ENCODE results near the gene SEMA3D. TPM values are rescaled to one million over a fixed set of nuclear protein-coding genes. Genes with fewer than 3 reads are reported as not detected.

SEMA3D gene
- total and polyA plus RNA-seq, 2 of the 13 experiments (the other 11 are each of a cell fraction or from before 2014, with no cell fraction given), result 0.07 TPM; not detected in 1

- TF ChIP-seq ZBTB49 (CRISPR knock-in tag; IDR thresholded peaks at IDR 0.05; ENCODE audit: borderline replicate concordance), result no peak
Observed at GRCh38 chr7:85191383-85191782, 4.5 kb upstream of the SEMA3D start (continued).

GRCh38 chr7:85186083-85186520 is 754 bp downstream of the SEMA3D start:
- no peak for FAIRE-seq

More at GRCh38 chr7:85186083-85186520, 754 bp downstream of the SEMA3D start:
- Histone ChIP-seq H3K4me2 (ENCODE audit: low read depth, low read length) (peak overlapping the region; percentile 70), H3K27me3 (ENCODE audit: control insufficient read depth in 1 of 2, insufficient read depth in 2 of 2, low read length in 2 of 2) (peaks cover 1 to 30% of the 10 kb centered on the region in 2 experiments; a peak in 4 of 5 replicates), H3K9me3 (ENCODE audit: low read length) (no peaks in the 10 kb centered on the region), H2AFZ (ENCODE audit: low read length) (no peak overlapping the region), H3K4me1 (ENCODE audit: insufficient read depth, low read length) (peaks cover 6% of the 10 kb centered on the region; the same call in 1 of the 2 replicates), H3K79me2 (ENCODE audit: insufficient read depth, low read length) (no peaks in the 10 kb centered on the region), H3K4me3 (replicated peaks in 1 of 3; ENCODE audit: insufficient read depth in 1 of 3, low read depth in 2 of 3, low read length in 3 of 3) (peak overlapping the region in 2 of 3 experiments; percentile 21 to 62; a peak in 2 of 6 replicates), H3K9ac (ENCODE audit: insufficient read depth, low read depth, low read length) (no peak overlapping the region), H3K27ac (ENCODE audit: extremely low read length, insufficient read depth, low read length) (no peak overlapping the region), H4K20me1 (ENCODE audit: insufficient read depth, low read length) (no peaks in the 10 kb centered on the region), H3K36me3 (replicated peaks in 1 of 2; ENCODE audit: control insufficient read depth in 1 of 2, insufficient read depth in 2 of 2, low read length in 2 of 2) (no peaks in the 10 kb centered on the region)
- intact Hi-C loops (cut with micrococcal nuclease; ENCODE audit: unreplicated experiment) (loop anchor here (1.0 kb wide), 2 partner anchors 270 to 368 kb away; no protein-coding TSS in a partner anchor), in situ Hi-C loops (cut with HindIII; ENCODE audit: extremely low pct_ligation_motif_present, low pct_unique_long_range_greater_than_20kb) (no loop called here)
- BruUV-seq (replicated peaks), result no TSS peak
- CTCF ChIA-PET (ENCODE audit: low intra/inter-chr PET ratio, low total read pairs), result no interaction called here
- POLR2A ChIA-PET, result no interaction called here
- DNase-seq (ENCODE audit: low spot score) (no peak), ATAC-seq (peak; percentile 70)
- no peak for TF ChIP-seq FOXO1 (CRISPR knock-in tag; IDR thresholded peaks at IDR 0.05)
- no peak for TF ChIP-seq HOXA9 (CRISPR knock-in tag; IDR thresholded peaks at IDR 0.05; ENCODE audit: borderline replicate concordance)
- TF ChIP-seq ZFX (CRISPR knock-in tag; IDR thresholded peaks at IDR 0.05; ENCODE audit: low read depth), result 0 out of 2 replicates have a peak, but pooled peaks have one; percentile 3
- TF ChIP-seq EZH2 (conservative IDR thresholded peaks at IDR 0.05; ENCODE audit: low read depth, low read length), result peak; percentile 53; the same call in 1 of the 2 replicates
- no peak for TF ChIP-seq ESRRA (CRISPR knock-in tag; IDR thresholded peaks at IDR 0.05; ENCODE audit: low read depth)
- no peak for TF ChIP-seq ZNF317 (CRISPR knock-in tag; IDR thresholded peaks at IDR 0.05)
- TF ChIP-seq IRF2 (CRISPR knock-in tag; IDR thresholded peaks at IDR 0.05), result no peak
- 10% methylated on average over 11 of the region's 28 CpGs for WGBS (ENCODE audit: low lambda C conversion rate)
